OCI-LY7 (cell line): ENCODE measurements around the gene FARSB. TPM values are rescaled to one million over a fixed set of nuclear protein-coding genes. Genes with fewer than 3 reads are reported as not detected.

Source experiments
- BruUV-seq: library from RNA; stranded (reverse); fragments of 400-500 nt; replicated peaks from 2 replicates; lab custom pipeline; 2021; lab: Mats Ljungman, UMichigan
- CTCF ChIA-PET: fragments of 300-600 bp; sonication (Branson Sonifier 250); formaldehyde crosslinking; loops from one replicate; lab custom pipeline; 2022; ENCODE audit warnings: antibody characterized with exemption; ENCODE audit not compliant: unreplicated experiment; lab: Charles Lee
- POLR2A ChIA-PET: fragments of 300-600 bp; sonication (Branson Sonifier 250); formaldehyde crosslinking; loops from one replicate; lab custom pipeline; 2022; ENCODE audit warnings: antibody characterized with exemption; lab: Charles Lee
- DNase-seq: peaks from one replicate; pipeline ENCODE4 v3.0.0-alpha.2; 2015; ENCODE audit warnings: low spot score
- H2AFZ ChIP-seq: fragments of 200-600 bp; sonication (generic), shearing (Covaris generic); 2 replicates; pipeline ENCODE4 v1.6.1; 2014; ENCODE audit warnings: mild to moderate bottlenecking, antibody characterized with exemption, low read length, moderate library complexity
- H3K27ac ChIP-seq: fragments of 200-600 bp; sonication (generic); 2 replicates; pipeline ENCODE4 v1.5.1; 2014; ENCODE audit warnings: mixed run types, low read depth, mild to moderate bottlenecking, moderate library complexity, low read length, inconsistent platforms; ENCODE audit not compliant: poor library complexity, severe bottlenecking
- H3K36me3 ChIP-seq: fragments of 200-600 bp; sonication (generic); 2 replicates; pipeline ENCODE4 v1.6.1; 2014; ENCODE audit warnings: mild to moderate bottlenecking, antibody characterized with exemption, low read length, moderate library complexity, mixed read lengths; ENCODE audit not compliant: insufficient read depth
- H3K4me1 ChIP-seq: fragments of 200-600 bp; sonication (generic); 2 replicates; pipeline ENCODE4 v1.5.1; 2014; ENCODE audit warnings: mild to moderate bottlenecking, low read length; ENCODE audit not compliant: insufficient read depth, poor library complexity, severe bottlenecking
- H3K4me2 ChIP-seq: fragments of 200-600 bp; sonication (generic); 2 replicates; pipeline ENCODE4 v1.6.1; 2014; ENCODE audit warnings: mild to moderate bottlenecking, low read length
- H3K4me3 ChIP-seq: fragments of 200-600 bp; sonication (generic); 2 replicates; pipeline ENCODE4 v1.5.1; 2014; ENCODE audit warnings: mild to moderate bottlenecking, low read depth, low read length; ENCODE audit not compliant: poor library complexity, severe bottlenecking
- H3K79me2 ChIP-seq: fragments of 200-600 bp; sonication (generic); 2 replicates; pipeline ENCODE4 v1.6.1; 2016; ENCODE audit warnings: low read depth, mild to moderate bottlenecking, low read length, moderate library complexity, mixed read lengths; ENCODE audit not compliant: insufficient read depth
- H3K9me2 ChIP-seq: fragments of 200-600 bp; sonication (generic); 2 replicates; pipeline ENCODE4 v1.6.1; 2016; ENCODE audit warnings: mild to moderate bottlenecking, low read length, mixed read lengths; ENCODE audit not compliant: insufficient read depth
- H3K9me3 ChIP-seq: fragments of 200-600 bp; sonication (generic); 2 replicates; pipeline ENCODE4 v1.6.1; 2014; ENCODE audit warnings: mild to moderate bottlenecking, mixed run types, low read length, mixed read lengths
- H4K20me1 ChIP-seq: fragments of 200-600 bp; sonication (generic); 2 replicates; pipeline ENCODE4 v1.6.1; 2014; ENCODE audit warnings: mild to moderate bottlenecking, antibody characterized with exemption, low read length, moderate library complexity, mixed read lengths; ENCODE audit not compliant: insufficient read depth
- EZH2phosphoT487 ChIP-seq: fragments of 200-600 bp; sonication (generic); IDR thresholded peaks from 2 replicates; pipeline ENCODE4 v1.6.1; 2018; ENCODE audit warnings: low read depth, borderline replicate concordance, mild to moderate bottlenecking, mixed run types, antibody characterized with exemption, low read length, moderate library complexity, mixed read lengths
- intact Hi-C: fragments of 100-400 bp; cut with micrococcal nuclease; formaldehyde crosslinking; loops from one replicate; pipeline ENCODE4 v1.10.0; 2022; ENCODE audit not compliant: unreplicated experiment
- total RNA-seq, 2 experiments: library from RNA; depleted of rRNA in 1 of 2; stranded (reverse); fragments of >200 nt in 1 of 2; shearing (Covaris generic) in 1 of 2; gene quantifications; 2 replicates each; pipeline ENCODE4 v1.2.3, GENCODE V29; 2014 to 2022
- TF ChIP-seq, protein P1 (sequence below): fragments of 200-600 bp; sonication (generic); conservative IDR thresholded peaks from 2 replicates; pipeline ENCODE4 v1.5.1; 2014; ENCODE audit warnings: mild to moderate bottlenecking, antibody characterized with exemption, low read length, moderate library complexity, mixed read lengths

Gene FARSB
- total RNA-seq, 2 experiments from 2014 or later, result 24.9 to 46.7 TPM

DNA sequence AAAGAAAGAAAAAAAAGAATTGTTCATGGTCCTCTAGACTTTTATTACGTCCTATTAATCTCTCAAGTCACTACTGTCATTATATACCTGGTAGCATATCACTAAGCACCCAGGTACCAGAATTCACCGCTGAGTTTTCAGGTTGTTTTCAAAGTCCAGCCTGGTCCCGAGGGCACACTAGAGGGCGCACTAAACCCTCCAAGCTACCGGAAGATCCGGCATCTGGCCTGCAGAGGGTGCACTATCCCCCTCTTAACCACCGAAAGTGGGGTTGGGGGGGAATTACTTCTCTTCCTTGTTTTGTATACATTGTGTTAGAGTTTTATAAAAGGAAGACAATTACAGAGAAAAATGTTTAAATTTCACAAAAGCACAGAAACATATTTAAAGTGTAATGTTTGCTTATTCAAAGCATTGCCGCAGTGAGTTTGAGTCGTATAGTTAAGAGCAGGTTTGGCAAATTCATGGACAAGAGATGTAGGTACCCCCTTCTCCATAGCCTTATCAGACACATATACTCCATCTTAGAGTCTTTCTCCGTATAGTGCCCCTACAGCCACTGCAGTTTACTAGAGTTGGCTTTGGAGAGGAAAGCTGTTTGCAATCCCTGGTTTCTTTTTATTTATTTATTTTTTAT lies 34.8 kb upstream of the FARSB start:
- Histone ChIP-seq H2AFZ (peak overlapping the region; percentile 82; the same call in 1 of the 2 replicates), H3K4me3 (no peak overlapping the region), H3K79me2 (no peaks in the 10 kb centered on the region), H4K20me1 (no peaks in the 10 kb centered on the region), H3K9me3 (no peaks in the 10 kb centered on the region), H3K36me3 (no peaks in the 10 kb centered on the region), H3K9me2 (no peaks in the 10 kb centered on the region), H3K4me1 (no peaks in the 10 kb centered on the region), H3K27ac (no peak overlapping the region), H3K4me2 (peak overlapping the region; percentile 7; the same call in 1 of the 2 replicates)
- ChIA-PET CTCF (no interaction called here), POLR2A (interaction anchor here (0.5 to 2.0 kb wide), 3 partner anchors 17 to 241 kb away, joined by 3 to 5 read pairs (median 4); no protein-coding TSS in a partner anchor)
- no TSS peak for BruUV-seq
- DNase-seq, result peak; percentile 89
- intact Hi-C loops, result loop anchor here (1.0 kb wide), 2 partner anchors 213 to 249 kb away; no protein-coding TSS in a partner anchor
- TF ChIP-seq, protein P1, sequence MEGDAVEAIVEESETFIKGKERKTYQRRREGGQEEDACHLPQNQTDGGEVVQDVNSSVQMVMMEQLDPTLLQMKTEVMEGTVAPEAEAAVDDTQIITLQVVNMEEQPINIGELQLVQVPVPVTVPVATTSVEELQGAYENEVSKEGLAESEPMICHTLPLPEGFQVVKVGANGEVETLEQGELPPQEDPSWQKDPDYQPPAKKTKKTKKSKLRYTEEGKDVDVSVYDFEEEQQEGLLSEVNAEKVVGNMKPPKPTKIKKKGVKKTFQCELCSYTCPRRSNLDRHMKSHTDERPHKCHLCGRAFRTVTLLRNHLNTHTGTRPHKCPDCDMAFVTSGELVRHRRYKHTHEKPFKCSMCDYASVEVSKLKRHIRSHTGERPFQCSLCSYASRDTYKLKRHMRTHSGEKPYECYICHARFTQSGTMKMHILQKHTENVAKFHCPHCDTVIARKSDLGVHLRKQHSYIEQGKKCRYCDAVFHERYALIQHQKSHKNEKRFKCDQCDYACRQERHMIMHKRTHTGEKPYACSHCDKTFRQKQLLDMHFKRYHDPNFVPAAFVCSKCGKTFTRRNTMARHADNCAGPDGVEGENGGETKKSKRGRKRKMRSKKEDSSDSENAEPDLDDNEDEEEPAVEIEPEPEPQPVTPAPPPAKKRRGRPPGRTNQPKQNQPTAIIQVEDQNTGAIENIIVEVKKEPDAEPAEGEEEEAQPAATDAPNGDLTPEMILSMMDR, result peak; percentile 100
- TF ChIP-seq EZH2phosphoT487, result no peak

DNA sequence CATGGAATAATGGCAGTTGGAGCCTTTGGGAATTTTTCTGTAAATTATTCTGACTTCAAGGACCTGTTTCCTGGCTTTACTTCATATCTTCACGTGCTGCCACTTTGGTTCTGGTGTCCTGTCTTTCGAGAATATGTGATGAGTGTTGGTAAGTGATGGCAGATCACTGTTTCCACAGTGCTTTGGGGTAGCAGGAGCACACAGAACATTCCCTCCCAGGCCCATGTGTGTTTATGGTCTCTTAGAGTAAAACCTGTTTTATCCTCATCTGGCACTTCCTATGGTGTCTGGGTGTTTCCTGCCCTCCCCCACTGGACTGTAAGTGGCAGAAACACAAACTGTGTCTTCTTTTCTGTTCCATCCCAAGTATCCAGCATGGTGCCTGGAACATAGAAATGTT lies 33.4 kb upstream of the FARSB start:
- no peaks in the 10 kb centered on the region for H4K20me1 ChIP-seq
- no peak for DNase-seq
- no peaks in the 10 kb centered on the region for H3K36me3 ChIP-seq
- H3K79me2 ChIP-seq, result no peaks in the 10 kb centered on the region
- TF ChIP-seq EZH2phosphoT487, result no peak
- TF ChIP-seq, protein P1, result no peak
- no peak overlapping the region for H3K4me3 ChIP-seq
- ChIA-PET POLR2A (interaction anchor here (2.0 kb wide), 1 partner anchor 224 kb away, joined by 4 read pairs; no protein-coding TSS in a partner anchor), CTCF (interaction anchor here (0.6 kb wide), 1 partner anchor 225 kb away, joined by 3 read pairs; no protein-coding TSS in a partner anchor)
- H3K4me1 ChIP-seq, result no peaks in the 10 kb centered on the region
- H3K9me2 ChIP-seq, result no peaks in the 10 kb centered on the region
- H3K4me2 ChIP-seq, result no peak overlapping the region
- no peak overlapping the region for H3K27ac ChIP-seq
- intact Hi-C loops, result no loop called here
- BruUV-seq, result no TSS peak
- H3K9me3 ChIP-seq, result no peaks in the 10 kb centered on the region
- H2AFZ ChIP-seq, result 0 out of 2 replicates have a peak overlapping the region, but pooled peaks have one; percentile 17

DNA sequence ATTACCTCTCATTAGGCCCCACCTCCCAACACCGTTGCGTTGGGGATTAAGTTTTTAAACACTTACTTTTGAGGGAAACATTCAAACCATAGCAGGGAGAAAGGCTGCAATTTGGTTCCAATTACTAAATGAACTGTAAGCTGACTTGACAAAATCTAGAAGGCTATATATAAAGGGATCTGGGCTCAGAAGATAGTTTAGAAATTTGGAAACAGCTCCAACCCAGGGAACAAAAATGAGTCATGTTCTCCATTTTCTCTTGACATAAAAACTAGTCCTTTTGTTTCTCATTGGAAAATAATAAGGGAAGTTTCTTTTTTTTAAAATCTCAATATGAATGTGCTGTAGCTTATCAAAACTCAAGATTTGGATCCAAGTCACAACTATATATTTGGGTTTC lies 33.0 kb upstream of the FARSB start:
- ChIA-PET POLR2A (no interaction called here), CTCF (interaction anchor here (0.6 kb wide), 1 partner anchor 225 kb away, joined by 3 read pairs; no protein-coding TSS in a partner anchor)
- Histone ChIP-seq H3K4me2 (no peak overlapping the region), H3K9me2 (no peaks in the 10 kb centered on the region), H4K20me1 (no peaks in the 10 kb centered on the region), H3K9me3 (no peaks in the 10 kb centered on the region), H3K27ac (no peak overlapping the region), H3K4me3 (no peak overlapping the region), H2AFZ (0 out of 2 replicates have a peak overlapping the region, but pooled peaks have one; percentile 17), H3K4me1 (no peaks in the 10 kb centered on the region), H3K36me3 (no peaks in the 10 kb centered on the region), H3K79me2 (no peaks in the 10 kb centered on the region)
- no TSS peak for BruUV-seq
- intact Hi-C loops, result no loop called here
- DNase-seq, result no peak
- TF ChIP-seq EZH2phosphoT487, result no peak
- TF ChIP-seq, protein P1, result no peak
